Measurements from ENCODE around the gene LRRIQ1. TPM values are rescaled to one million over a fixed set of nuclear protein-coding genes. Genes with fewer than 3 reads are reported as not detected.
A peak's percentile ranks its signal among the peaks of the same experiment; 100 is the strongest.

The LRRIQ1 gene
- total RNA-seq, 2 experiments from 2014 or later = not detected

DNA sequence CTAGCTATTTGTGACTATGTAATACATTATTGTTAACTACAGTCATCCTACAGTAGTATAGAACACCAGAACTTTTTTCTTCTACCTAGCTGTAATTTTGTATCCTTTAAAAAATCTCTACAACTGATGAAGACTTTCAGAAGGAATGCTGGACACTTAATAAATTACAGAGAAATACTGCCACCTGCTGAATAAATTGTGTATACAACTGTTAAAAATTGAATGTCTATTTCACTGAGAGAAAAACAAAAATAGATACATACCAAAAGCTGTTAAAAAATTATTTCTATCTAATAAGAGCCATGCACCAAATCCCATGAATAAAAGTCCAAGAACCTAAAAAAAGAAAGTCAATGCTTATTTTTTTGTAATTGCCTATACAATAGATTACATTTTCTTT lies 6.7 kb upstream of the LRRIQ1 start:
- H3K9me2 ChIP-seq (ENCODE audit: insufficient read depth, low read length) = no peaks in the 10 kb centered on the region
- no peak overlapping the region for H3K4me3 ChIP-seq (ENCODE audit: low read depth, low read length, poor library complexity, severe bottlenecking)
- H3K27ac ChIP-seq (ENCODE audit: low read depth, low read length, poor library complexity, severe bottlenecking) = no peak overlapping the region
- H3K4me1 ChIP-seq (ENCODE audit: insufficient read depth, low read length, poor library complexity, severe bottlenecking) = no peaks in the 10 kb centered on the region
- H3K4me2 ChIP-seq (ENCODE audit: low read length) = no peak overlapping the region
- CTCF ChIA-PET (ENCODE audit: unreplicated experiment) = no interaction called here
- POLR2A ChIA-PET = interaction anchor here (0.8 to 1.5 kb wide), 2 partner anchors 38 to 84 kb away, joined by 3 to 4 read pairs; no protein-coding TSS in a partner anchor
- no peak overlapping the region for H2AFZ ChIP-seq (ENCODE audit: low read length)
- BruUV-seq (replicated peaks) = no TSS peak
- H3K36me3 ChIP-seq (ENCODE audit: insufficient read depth, low read length) = no peaks in the 10 kb centered on the region
- peak; percentile 32 for DNase-seq (ENCODE audit: low spot score)
- no peaks in the 10 kb centered on the region for H3K79me2 ChIP-seq (ENCODE audit: insufficient read depth, low read depth, low read length)
- H4K20me1 ChIP-seq (ENCODE audit: insufficient read depth, low read length) = no peaks in the 10 kb centered on the region
- H3K9me3 ChIP-seq (ENCODE audit: low read length) = no peaks in the 10 kb centered on the region
- TF ChIP-seq EZH2phosphoT487 (IDR thresholded peaks at IDR 0.05; ENCODE audit: borderline replicate concordance, low read depth, low read length) = no peak
- TF ChIP-seq, protein P1, sequence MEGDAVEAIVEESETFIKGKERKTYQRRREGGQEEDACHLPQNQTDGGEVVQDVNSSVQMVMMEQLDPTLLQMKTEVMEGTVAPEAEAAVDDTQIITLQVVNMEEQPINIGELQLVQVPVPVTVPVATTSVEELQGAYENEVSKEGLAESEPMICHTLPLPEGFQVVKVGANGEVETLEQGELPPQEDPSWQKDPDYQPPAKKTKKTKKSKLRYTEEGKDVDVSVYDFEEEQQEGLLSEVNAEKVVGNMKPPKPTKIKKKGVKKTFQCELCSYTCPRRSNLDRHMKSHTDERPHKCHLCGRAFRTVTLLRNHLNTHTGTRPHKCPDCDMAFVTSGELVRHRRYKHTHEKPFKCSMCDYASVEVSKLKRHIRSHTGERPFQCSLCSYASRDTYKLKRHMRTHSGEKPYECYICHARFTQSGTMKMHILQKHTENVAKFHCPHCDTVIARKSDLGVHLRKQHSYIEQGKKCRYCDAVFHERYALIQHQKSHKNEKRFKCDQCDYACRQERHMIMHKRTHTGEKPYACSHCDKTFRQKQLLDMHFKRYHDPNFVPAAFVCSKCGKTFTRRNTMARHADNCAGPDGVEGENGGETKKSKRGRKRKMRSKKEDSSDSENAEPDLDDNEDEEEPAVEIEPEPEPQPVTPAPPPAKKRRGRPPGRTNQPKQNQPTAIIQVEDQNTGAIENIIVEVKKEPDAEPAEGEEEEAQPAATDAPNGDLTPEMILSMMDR (conservative IDR thresholded peaks at IDR 0.05; ENCODE audit: low read length) = peak; percentile 86
- intact Hi-C loops (cut with micrococcal nuclease; ENCODE audit: unreplicated experiment) = loop anchor here (1.0 kb wide), 1 partner anchor 155 kb away; no protein-coding TSS in a partner anchor

DNA sequence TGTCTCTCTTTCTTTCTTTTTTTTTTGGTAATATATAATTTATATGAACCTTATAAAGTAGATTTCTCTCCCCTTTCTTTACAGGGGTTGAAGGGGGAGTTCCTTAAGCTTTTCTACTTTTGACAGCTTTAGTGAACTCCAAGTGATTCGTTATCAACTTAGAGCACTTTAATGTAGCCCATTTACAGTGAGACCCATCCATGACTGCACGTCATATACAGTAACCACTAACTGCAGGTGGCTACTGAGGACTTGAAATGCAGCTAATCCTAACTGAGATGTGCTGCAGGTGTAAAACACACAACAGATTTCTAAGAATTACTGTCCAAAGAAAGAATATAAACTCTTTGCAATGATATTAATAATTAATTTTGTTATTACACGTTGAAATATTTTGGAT lies 582 bp downstream of the LRRIQ1 start:
- no peak for TF ChIP-seq EZH2phosphoT487 (IDR thresholded peaks at IDR 0.05; ENCODE audit: borderline replicate concordance, low read depth, low read length)
- TF ChIP-seq, protein P1 (conservative IDR thresholded peaks at IDR 0.05; ENCODE audit: low read length) = no peak
- BruUV-seq (replicated peaks) = no TSS peak
- Histone ChIP-seq H3K27ac (ENCODE audit: low read depth, low read length, poor library complexity, severe bottlenecking) (no peak overlapping the region), H3K9me2 (ENCODE audit: insufficient read depth, low read length) (no peaks in the 10 kb centered on the region), H4K20me1 (ENCODE audit: insufficient read depth, low read length) (no peaks in the 10 kb centered on the region), H3K4me3 (ENCODE audit: low read depth, low read length, poor library complexity, severe bottlenecking) (no peak overlapping the region), H3K4me2 (ENCODE audit: low read length) (no peak overlapping the region), H3K36me3 (ENCODE audit: insufficient read depth, low read length) (no peaks in the 10 kb centered on the region), H2AFZ (ENCODE audit: low read length) (no peak overlapping the region), H3K9me3 (ENCODE audit: low read length) (no peaks in the 10 kb centered on the region), H3K4me1 (ENCODE audit: insufficient read depth, low read length, poor library complexity, severe bottlenecking) (no peaks in the 10 kb centered on the region), H3K79me2 (ENCODE audit: insufficient read depth, low read depth, low read length) (no peaks in the 10 kb centered on the region)
- ChIA-PET CTCF (ENCODE audit: unreplicated experiment) (no interaction called here), POLR2A (no interaction called here)
- intact Hi-C loops (cut with micrococcal nuclease; ENCODE audit: unreplicated experiment) = no loop called here
- no peak for DNase-seq (ENCODE audit: low spot score)

DNA sequence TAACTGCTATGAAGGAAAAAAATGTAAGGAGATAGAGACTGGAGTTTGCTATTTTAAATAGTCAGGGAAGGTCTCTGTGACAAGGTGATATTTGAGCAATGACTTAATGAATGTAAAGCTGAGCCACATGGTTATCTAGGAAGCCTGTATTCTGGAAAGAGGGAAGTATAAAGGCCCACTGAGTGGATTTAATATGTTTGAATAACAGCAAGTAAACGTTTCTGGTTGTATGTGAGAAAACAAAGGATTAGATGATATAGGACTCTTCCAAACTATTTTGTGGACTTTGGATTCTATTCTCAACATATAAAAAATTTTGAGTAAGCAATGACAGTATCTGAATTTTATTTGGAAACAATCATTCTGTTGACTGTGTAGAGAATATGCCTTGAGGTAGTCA lies 5.2 kb downstream of the LRRIQ1 start:
- no peaks in the 10 kb centered on the region for H3K79me2 ChIP-seq (ENCODE audit: insufficient read depth, low read depth, low read length)
- TF ChIP-seq EZH2phosphoT487 (IDR thresholded peaks at IDR 0.05; ENCODE audit: borderline replicate concordance, low read depth, low read length) = no peak
- TF ChIP-seq, protein P1 (conservative IDR thresholded peaks at IDR 0.05; ENCODE audit: low read length) = no peak
- no peak overlapping the region for H3K4me2 ChIP-seq (ENCODE audit: low read length)
- intact Hi-C loops (cut with micrococcal nuclease; ENCODE audit: unreplicated experiment) = no loop called here
- H3K36me3 ChIP-seq (ENCODE audit: insufficient read depth, low read length) = no peaks in the 10 kb centered on the region
- BruUV-seq (replicated peaks) = no TSS peak
- H2AFZ ChIP-seq (ENCODE audit: low read length) = no peak overlapping the region
- DNase-seq (ENCODE audit: low spot score) = no peak
- H3K4me3 ChIP-seq (ENCODE audit: low read depth, low read length, poor library complexity, severe bottlenecking) = no peak overlapping the region
- no peaks in the 10 kb centered on the region for H3K9me3 ChIP-seq (ENCODE audit: low read length)
- ChIA-PET POLR2A (no interaction called here), CTCF (ENCODE audit: unreplicated experiment) (no interaction called here)
- no peaks in the 10 kb centered on the region for H4K20me1 ChIP-seq (ENCODE audit: insufficient read depth, low read length)
- H3K27ac ChIP-seq (ENCODE audit: low read depth, low read length, poor library complexity, severe bottlenecking) = no peak overlapping the region
- no peaks in the 10 kb centered on the region for H3K4me1 ChIP-seq (ENCODE audit: insufficient read depth, low read length, poor library complexity, severe bottlenecking)
- H3K9me2 ChIP-seq (ENCODE audit: insufficient read depth, low read length) = no peaks in the 10 kb centered on the region
